ENCODE results near the gene PTPRJ.

Gene PTPRJ

GRCh38 chr11:47981667-47982404 is 1.5 kb downstream of the PTPRJ start:
- no peak for DNase-seq (ENCODE audit: low read depth)
- no peak for TF ChIP-seq CTCF (conservative IDR thresholded peaks at IDR 0.05; ENCODE audit: low read length)
- peak overlapping the region; percentile 67 for H3K4me3 ChIP-seq (ENCODE audit: low read length)

- no peak overlapping the region for H3K4me3 ChIP-seq (ENCODE audit: low read length)
- DNase-seq (ENCODE audit: low read depth) = no peak
- TF ChIP-seq CTCF (conservative IDR thresholded peaks at IDR 0.05; ENCODE audit: low read length) = no peak
Observed at GRCh38 chr11:47982616-47983015, 2.3 kb downstream of the PTPRJ start.

GRCh38 chr11:47983464-47984397 is 3.4 kb downstream of the PTPRJ start:
- DNase-seq (ENCODE audit: low read depth) = peak; percentile 60
- no peak for TF ChIP-seq CTCF (conservative IDR thresholded peaks at IDR 0.05; ENCODE audit: low read length)
- H3K4me3 ChIP-seq (ENCODE audit: low read length) = no peak overlapping the region

GRCh38 chr11:47986219-47986618 is 5.9 kb downstream of the PTPRJ start:
- DNase-seq (ENCODE audit: low read depth) = no peak
- TF ChIP-seq CTCF (conservative IDR thresholded peaks at IDR 0.05; ENCODE audit: low read length) = no peak
- H3K4me3 ChIP-seq (ENCODE audit: low read length) = no peak overlapping the region

GRCh38 chr11:47986742-47987141 is 6.4 kb downstream of the PTPRJ start:
- no peak for TF ChIP-seq CTCF (conservative IDR thresholded peaks at IDR 0.05; ENCODE audit: low read length)
- DNase-seq (ENCODE audit: low read depth) = no peak

GRCh38 chr11:47987310-47987709 is 7.0 kb downstream of the PTPRJ start:
- no peak overlapping the region for H3K4me3 ChIP-seq (ENCODE audit: low read length)
- DNase-seq (ENCODE audit: low read depth) = no peak
- TF ChIP-seq CTCF (conservative IDR thresholded peaks at IDR 0.05; ENCODE audit: low read length) = no peak

More at GRCh38 chr11:47986742-47987141, 6.4 kb downstream of the PTPRJ start:
- H3K4me3 ChIP-seq (ENCODE audit: low read length) = no peak overlapping the region

All from AG10803 (cell line).